ENCODE results near the gene FCAMR. TPM values are rescaled to one million over a fixed set of nuclear protein-coding genes. Genes with fewer than 3 reads are reported as not detected.

The FCAMR gene
- total and polyA plus RNA-seq, 2 donors (not counting 1 experiment from before 2014, with no cell fraction given) = not detected

DNA sequence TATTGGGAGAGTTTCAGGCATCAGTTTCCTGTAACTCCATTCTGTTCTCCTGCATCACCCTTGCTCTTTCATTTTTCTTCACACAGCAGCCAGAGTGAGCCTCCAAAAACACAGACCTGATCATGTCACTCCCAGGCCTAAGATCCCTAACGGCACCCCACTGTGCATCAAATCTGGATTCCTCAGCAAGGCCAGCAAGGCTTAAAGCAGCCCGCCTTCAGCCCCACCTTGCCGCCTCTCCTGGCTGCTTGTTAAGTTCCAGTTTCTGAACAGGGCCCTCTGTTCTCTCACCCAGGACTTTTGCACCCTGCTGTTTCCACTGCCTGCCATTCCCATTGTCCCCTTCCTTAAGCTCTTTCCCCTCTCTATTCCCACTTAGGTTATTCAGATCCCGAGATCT, 33.0 kb upstream of the FCAMR start:
- no peak for DNase-seq (ENCODE audit: low read depth in 2 of 2)
- Histone ChIP-seq H3K36me3 (ENCODE audit: control insufficient read depth, insufficient read depth, low read length) (no peaks in the 10 kb centered on the region), H3K4me1 (ENCODE audit: control insufficient read depth, extremely low read depth, insufficient read depth, low read length) (no peaks in the 10 kb centered on the region), H3K4me2 (ENCODE audit: extremely low read depth, insufficient read depth, low read length) (no peak overlapping the region), H3K27ac (ENCODE audit: insufficient read depth, low read length) (no peak overlapping the region), H3K27me3 (ENCODE audit: control insufficient read depth, insufficient read depth, low read length) (no peaks in the 10 kb centered on the region), H2AFZ (ENCODE audit: low read length) (no peak overlapping the region), H3K4me3 (replicated peaks in 1 of 4; ENCODE audit: control extremely low read depth in 1 of 4, insufficient read depth in 1 of 4, low read depth in 3 of 4, low read length in 4 of 4) (no peak overlapping the region), H3K79me2 (ENCODE audit: control insufficient read depth, insufficient read depth, low read length) (no peaks in the 10 kb centered on the region), H4K20me1 (ENCODE audit: control insufficient read depth, extremely low read depth, insufficient read depth, low read length) (no peaks in the 10 kb centered on the region), H3K9ac (ENCODE audit: insufficient read depth, low read length) (no peak overlapping the region), H3K9me3 (ENCODE audit: control insufficient read depth, insufficient read depth, low read depth, low read length) (no peaks in the 10 kb centered on the region)
- TF ChIP-seq EZH2 (IDR thresholded peaks at IDR 0.05; ENCODE audit: low read length, missing control alignments) = no peak
- TF ChIP-seq, protein P1, sequence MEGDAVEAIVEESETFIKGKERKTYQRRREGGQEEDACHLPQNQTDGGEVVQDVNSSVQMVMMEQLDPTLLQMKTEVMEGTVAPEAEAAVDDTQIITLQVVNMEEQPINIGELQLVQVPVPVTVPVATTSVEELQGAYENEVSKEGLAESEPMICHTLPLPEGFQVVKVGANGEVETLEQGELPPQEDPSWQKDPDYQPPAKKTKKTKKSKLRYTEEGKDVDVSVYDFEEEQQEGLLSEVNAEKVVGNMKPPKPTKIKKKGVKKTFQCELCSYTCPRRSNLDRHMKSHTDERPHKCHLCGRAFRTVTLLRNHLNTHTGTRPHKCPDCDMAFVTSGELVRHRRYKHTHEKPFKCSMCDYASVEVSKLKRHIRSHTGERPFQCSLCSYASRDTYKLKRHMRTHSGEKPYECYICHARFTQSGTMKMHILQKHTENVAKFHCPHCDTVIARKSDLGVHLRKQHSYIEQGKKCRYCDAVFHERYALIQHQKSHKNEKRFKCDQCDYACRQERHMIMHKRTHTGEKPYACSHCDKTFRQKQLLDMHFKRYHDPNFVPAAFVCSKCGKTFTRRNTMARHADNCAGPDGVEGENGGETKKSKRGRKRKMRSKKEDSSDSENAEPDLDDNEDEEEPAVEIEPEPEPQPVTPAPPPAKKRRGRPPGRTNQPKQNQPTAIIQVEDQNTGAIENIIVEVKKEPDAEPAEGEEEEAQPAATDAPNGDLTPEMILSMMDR (conservative IDR thresholded peaks at IDR 0.05 in 1 of 2, IDR thresholded peaks at IDR 0.05 in 1 of 2; ENCODE audit: low read depth in 1 of 2, low read length in 2 of 2) = no peak

DNA sequence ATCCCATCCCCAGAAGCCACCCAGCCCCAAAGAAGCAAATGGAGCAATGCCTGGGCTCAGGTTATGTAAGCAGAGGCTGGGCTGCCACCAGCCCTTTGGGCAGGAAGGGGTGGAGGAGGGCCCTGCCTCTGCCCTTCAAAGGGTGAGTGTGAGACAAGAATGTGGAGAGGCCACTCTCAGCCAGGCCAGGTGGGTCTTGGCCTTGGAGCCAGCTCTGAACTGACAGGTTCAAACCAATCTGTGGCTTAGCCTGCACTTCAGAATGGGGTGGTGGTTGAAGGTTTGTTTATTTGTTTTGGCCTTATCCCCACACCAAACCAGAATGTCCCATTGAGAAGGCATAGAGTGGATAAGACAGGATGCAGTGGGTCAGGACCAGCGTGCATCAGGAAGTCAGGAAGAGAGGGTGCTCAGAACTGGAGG, 32.5 kb upstream of the FCAMR start:
- no peaks in the 10 kb centered on the region for H3K36me3 ChIP-seq (ENCODE audit: control insufficient read depth, insufficient read depth, low read length)
- no peak overlapping the region for H3K27ac ChIP-seq (ENCODE audit: insufficient read depth, low read length)
- no peak overlapping the region for H2AFZ ChIP-seq (ENCODE audit: low read length)
- no peak overlapping the region for H3K4me2 ChIP-seq (ENCODE audit: extremely low read depth, insufficient read depth, low read length)
- no peaks in the 10 kb centered on the region for H3K27me3 ChIP-seq (ENCODE audit: control insufficient read depth, insufficient read depth, low read length)
- peak; percentile 40 to 72 for DNase-seq (ENCODE audit: low read depth in 2 of 2)
- H3K4me3 ChIP-seq (replicated peaks in 1 of 4; ENCODE audit: control extremely low read depth in 1 of 4, insufficient read depth in 1 of 4, low read depth in 3 of 4, low read length in 4 of 4) = no peak overlapping the region
- no peak overlapping the region for H3K9ac ChIP-seq (ENCODE audit: insufficient read depth, low read length)
- no peaks in the 10 kb centered on the region for H4K20me1 ChIP-seq (ENCODE audit: control insufficient read depth, extremely low read depth, insufficient read depth, low read length)
- H3K4me1 ChIP-seq (ENCODE audit: control insufficient read depth, extremely low read depth, insufficient read depth, low read length) = no peaks in the 10 kb centered on the region
- no peaks in the 10 kb centered on the region for H3K79me2 ChIP-seq (ENCODE audit: control insufficient read depth, insufficient read depth, low read length)
- H3K9me3 ChIP-seq (ENCODE audit: control insufficient read depth, insufficient read depth, low read depth, low read length) = no peaks in the 10 kb centered on the region
- TF ChIP-seq EZH2 (IDR thresholded peaks at IDR 0.05; ENCODE audit: low read length, missing control alignments) = no peak
- TF ChIP-seq, protein P1 (conservative IDR thresholded peaks at IDR 0.05 in 1 of 2, IDR thresholded peaks at IDR 0.05 in 1 of 2; ENCODE audit: low read depth in 1 of 2, low read length in 2 of 2) = no peak

DNA sequence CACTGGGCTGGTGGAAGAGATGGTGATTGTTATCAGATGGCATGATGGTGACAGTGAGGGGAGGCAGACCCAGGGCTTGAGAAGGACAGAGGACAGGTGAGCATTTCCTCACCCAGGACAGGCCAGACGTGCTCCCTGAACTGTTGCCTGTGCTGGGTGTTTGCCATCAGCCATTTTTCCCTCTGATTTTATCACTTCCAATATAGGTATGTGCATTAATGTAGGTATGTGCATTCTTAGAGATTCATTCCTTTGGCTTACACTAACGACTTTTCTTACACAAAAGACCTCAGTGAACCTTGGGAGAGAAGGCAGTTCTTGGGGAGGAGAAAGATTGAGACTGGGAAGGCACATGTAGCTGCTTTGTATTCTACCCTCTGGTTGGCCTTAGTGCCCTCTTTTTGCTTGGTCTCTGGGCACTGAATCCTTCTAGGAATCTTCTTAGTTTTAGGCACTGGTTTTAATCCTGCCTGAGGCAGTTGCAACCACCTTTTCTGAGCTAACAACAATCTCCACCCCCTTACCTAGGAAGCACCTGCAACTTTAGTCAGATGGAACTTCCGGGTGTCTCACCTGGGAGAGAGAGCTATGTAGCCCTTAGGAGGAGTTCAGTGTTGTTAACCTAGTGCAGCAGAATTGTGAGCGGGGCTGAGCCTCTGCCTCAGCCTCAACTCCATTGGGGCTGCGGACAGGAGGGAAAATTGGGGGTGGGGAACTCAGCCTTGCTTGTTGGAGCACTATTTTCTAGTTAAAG, 31.4 kb upstream of the FCAMR start:
- no peaks in the 10 kb centered on the region for H3K4me1 ChIP-seq (ENCODE audit: control insufficient read depth, extremely low read depth, insufficient read depth, low read length)
- H3K36me3 ChIP-seq (ENCODE audit: control insufficient read depth, insufficient read depth, low read length) = no peaks in the 10 kb centered on the region
- H3K9me3 ChIP-seq (ENCODE audit: control insufficient read depth, insufficient read depth, low read depth, low read length) = no peaks in the 10 kb centered on the region
- no peak overlapping the region for H3K9ac ChIP-seq (ENCODE audit: insufficient read depth, low read length)
- no peaks in the 10 kb centered on the region for H3K79me2 ChIP-seq (ENCODE audit: control insufficient read depth, insufficient read depth, low read length)
- no peaks in the 10 kb centered on the region for H4K20me1 ChIP-seq (ENCODE audit: control insufficient read depth, extremely low read depth, insufficient read depth, low read length)
- H3K27me3 ChIP-seq (ENCODE audit: control insufficient read depth, insufficient read depth, low read length) = no peaks in the 10 kb centered on the region
- TF ChIP-seq EZH2 (IDR thresholded peaks at IDR 0.05; ENCODE audit: low read length, missing control alignments) = no peak
- TF ChIP-seq, protein P1 (conservative IDR thresholded peaks at IDR 0.05 in 1 of 2, IDR thresholded peaks at IDR 0.05 in 1 of 2; ENCODE audit: low read depth in 1 of 2, low read length in 2 of 2) = no peak
- H3K27ac ChIP-seq (ENCODE audit: insufficient read depth, low read length) = no peak overlapping the region
- no peak overlapping the region for H3K4me3 ChIP-seq (replicated peaks in 1 of 4; ENCODE audit: control extremely low read depth in 1 of 4, insufficient read depth in 1 of 4, low read depth in 3 of 4, low read length in 4 of 4)
- H2AFZ ChIP-seq (ENCODE audit: low read length) = no peak overlapping the region
- H3K4me2 ChIP-seq (ENCODE audit: extremely low read depth, insufficient read depth, low read length) = no peak overlapping the region
- DNase-seq (ENCODE audit: low read depth in 2 of 2) = no peak
